Measurements from ENCODE around the gene TRIM52.
"Not testable (repeated sequence)": the region's sequence is repeated elsewhere in the genome, so short reads cannot be mapped to it uniquely, and the experiment has no call there.

Gene TRIM52

GRCh38 chr5:181260720-181261319, at the start of gene TRIM52:
Gene TRIM52 (minus strand): TSS chr5:181261143. CDS start chr5:181260813, 330 bp downstream.
- FAIRE-seq, result no peak

GRCh38 chr5:181287331-181287730, 26.4 kb upstream of the TRIM52 start:
- not testable (repeated sequence) for FAIRE-seq

- FAIRE-seq, result not testable (repeated sequence)
Measured at GRCh38 chr5:181285962-181286705, 25.2 kb upstream of the TRIM52 start.

GRCh38 chr5:181283841-181284755, 23.2 kb upstream of the TRIM52 start:
- FAIRE-seq, result not testable (repeated sequence)

- no peak for FAIRE-seq
Measured at GRCh38 chr5:181283347-181283746, 22.4 kb upstream of the TRIM52 start.

GRCh38 chr5:181282874-181283273, 21.9 kb upstream of the TRIM52 start:
- FAIRE-seq, result no peak

GRCh38 chr5:181282415-181282814, 21.5 kb upstream of the TRIM52 start:
- FAIRE-seq, result not testable (repeated sequence)

GRCh38 chr5:181281984-181282316, 21.0 kb upstream of the TRIM52 start:
- FAIRE-seq, result no peak

- FAIRE-seq, result no peak
Measured at GRCh38 chr5:181281077-181281983, 20.4 kb upstream of the TRIM52 start.

- no peak for FAIRE-seq
Measured at GRCh38 chr5:181280251-181280762, 19.4 kb upstream of the TRIM52 start.

GRCh38 chr5:181273433-181273744, 12.4 kb upstream of the TRIM52 start:
- FAIRE-seq, result not testable (repeated sequence)

GRCh38 chr5:181271081-181271480, 10.1 kb upstream of the TRIM52 start:
- no peak for FAIRE-seq

GRCh38 chr5:181267907-181268306, 7.0 kb upstream of the TRIM52 start:
- not testable (repeated sequence) for FAIRE-seq

- not testable (repeated sequence) for FAIRE-seq
Measured at GRCh38 chr5:181267291-181267904, 6.5 kb upstream of the TRIM52 start.

GRCh38 chr5:181265092-181265671, 4.2 kb upstream of the TRIM52 start:
- FAIRE-seq, result no peak

- no peak for FAIRE-seq
Measured at GRCh38 chr5:181263633-181264032, 2.7 kb upstream of the TRIM52 start.

GRCh38 chr5:181261320-181262049, 542 bp upstream of the TRIM52 start:
- FAIRE-seq, result no peak

- no peak for FAIRE-seq
Measured at GRCh38 chr5:181259974-181260719, 796 bp downstream of the TRIM52 start.

- no peak for FAIRE-seq
Measured at GRCh38 chr5:181259283-181259682, 1.7 kb downstream of the TRIM52 start.

- no peak for FAIRE-seq
Measured at GRCh38 chr5:181258576-181258975, 2.4 kb downstream of the TRIM52 start.
